Measurements from ENCODE around the gene KAT6B.
"Not testable (repeated sequence)": the region's sequence is repeated elsewhere in the genome, so short reads cannot be mapped to it uniquely, and the experiment has no call there.

KAT6B gene

GRCh38 chr10:74856940-74857339 is 30.5 kb downstream of the KAT6B start:
- in situ Hi-C loops (cut with MboI; ENCODE audit: low sequenced_read_pairs), result no loop called here

GRCh38 chr10:74857586-74857985 is 31.2 kb downstream of the KAT6B start:
- in situ Hi-C loops (cut with MboI; ENCODE audit: low sequenced_read_pairs), result no loop called here

GRCh38 chr10:74859546-74859945 is 33.1 kb downstream of the KAT6B start:
- in situ Hi-C loops (cut with MboI; ENCODE audit: low sequenced_read_pairs), result no loop called here

GRCh38 chr10:74862625-74863024 is 36.2 kb downstream of the KAT6B start:
- in situ Hi-C loops (cut with MboI; ENCODE audit: low sequenced_read_pairs), result no loop called here

GRCh38 chr10:74863551-74863950 is 37.2 kb downstream of the KAT6B start:
- in situ Hi-C loops (cut with MboI; ENCODE audit: low sequenced_read_pairs), result no loop called here

- in situ Hi-C loops (cut with MboI; ENCODE audit: low sequenced_read_pairs), result no loop called here
Measured at GRCh38 chr10:74867351-74867750, 41.0 kb downstream of the KAT6B start.

GRCh38 chr10:74868392-74868977 is 42.1 kb downstream of the KAT6B start:
- in situ Hi-C loops (cut with MboI; ENCODE audit: low sequenced_read_pairs), result no loop called here

DNA sequence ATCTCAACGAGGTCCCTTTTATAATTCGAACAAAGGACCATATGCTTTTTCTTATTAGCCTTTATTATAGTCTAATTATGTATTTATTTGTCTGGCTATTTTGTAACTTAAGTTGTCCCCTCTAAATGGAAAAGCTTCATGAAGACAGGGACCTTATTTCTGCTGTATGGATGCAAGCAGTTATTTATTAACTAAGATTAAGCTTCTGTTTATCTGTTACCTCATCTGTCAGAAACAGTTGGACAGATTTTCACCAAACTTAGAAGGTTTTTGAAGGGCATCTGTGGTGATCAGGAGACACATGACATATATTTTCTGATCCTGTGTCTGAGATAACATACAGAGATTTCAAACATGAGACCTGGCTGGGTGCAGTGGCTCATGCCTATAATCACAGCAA is 43.2 kb downstream of the KAT6B start:
- in situ Hi-C loops (cut with MboI; ENCODE audit: low sequenced_read_pairs), result no loop called here

DNA sequence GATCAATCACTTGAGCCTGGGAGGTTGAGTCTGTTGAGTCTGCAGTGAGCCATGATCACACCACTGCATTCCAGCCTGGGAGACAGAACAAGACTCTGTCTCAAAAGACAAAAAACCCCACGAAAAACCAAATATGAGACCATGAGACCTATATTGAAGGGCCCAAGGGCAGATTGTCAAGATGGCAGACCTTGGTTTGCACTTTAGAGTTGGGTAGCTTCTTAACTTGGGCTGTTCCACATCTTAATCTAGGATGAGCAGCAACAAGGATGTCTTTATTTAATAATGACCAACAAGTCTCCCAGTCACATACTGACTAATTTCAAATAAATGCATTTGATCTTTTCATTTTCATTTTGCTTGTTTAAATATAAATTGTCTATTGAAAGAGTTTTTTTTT is 43.8 kb downstream of the KAT6B start:
- in situ Hi-C loops (cut with MboI; ENCODE audit: low sequenced_read_pairs), result no loop called here

GRCh38 chr10:74871595-74872382 is 45.4 kb downstream of the KAT6B start:
- in situ Hi-C loops (cut with MboI; ENCODE audit: low sequenced_read_pairs), result no loop called here

DNA sequence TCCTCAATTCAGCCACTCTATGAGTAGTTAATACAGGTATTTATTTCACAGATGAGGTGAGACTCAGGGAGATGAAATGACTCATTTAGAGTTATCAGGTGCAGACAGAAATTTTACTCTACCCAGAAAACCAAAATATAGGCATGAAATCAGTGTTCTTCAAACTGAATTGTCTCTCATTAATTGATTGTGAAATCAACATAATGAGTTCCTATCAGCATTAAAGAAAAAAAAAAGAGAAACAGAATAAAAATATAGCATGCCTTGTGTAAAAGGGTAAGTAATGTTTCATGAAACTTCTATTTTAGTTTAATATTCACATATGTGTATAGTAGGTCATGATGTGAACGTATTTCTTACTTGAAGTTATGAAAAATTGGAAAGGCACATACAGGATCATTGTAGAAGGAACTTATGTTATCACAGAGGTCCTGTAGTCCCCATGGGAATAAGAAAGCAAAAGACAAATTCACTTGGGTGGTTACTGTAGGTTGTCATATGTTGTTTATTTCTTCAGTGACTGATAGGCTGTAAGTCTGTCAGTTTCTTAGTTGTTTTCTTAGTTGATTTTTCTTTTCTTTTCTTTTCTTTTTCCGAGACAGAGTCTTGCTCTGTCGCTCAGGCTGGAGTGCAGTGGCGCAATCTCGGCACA is 47.5 kb downstream of the KAT6B start:
- in situ Hi-C loops (cut with MboI; ENCODE audit: low sequenced_read_pairs), result no loop called here

GRCh38 chr10:74874649-74875048 is 48.2 kb downstream of the KAT6B start:
- in situ Hi-C loops (cut with MboI; ENCODE audit: low sequenced_read_pairs), result no loop called here

DNA sequence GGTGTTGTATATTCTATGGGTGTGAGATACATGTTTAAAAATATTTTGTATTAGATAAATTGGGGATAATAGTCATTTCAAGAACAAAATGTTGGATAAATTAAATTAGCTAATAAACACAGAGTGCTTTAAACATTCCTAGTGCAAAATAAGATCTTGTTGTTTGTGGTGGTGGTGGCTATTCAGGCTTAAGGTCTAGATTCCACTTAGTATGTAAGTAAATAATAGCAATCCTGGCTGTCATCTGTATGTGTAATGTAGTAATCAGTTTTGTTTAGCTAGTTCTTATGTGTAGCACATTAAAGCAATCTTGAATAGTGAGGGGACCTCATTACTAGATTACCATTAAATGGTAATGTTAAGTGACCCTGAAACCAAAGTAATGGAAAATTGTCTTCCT is 48.7 kb downstream of the KAT6B start:
- in situ Hi-C loops (cut with MboI; ENCODE audit: low sequenced_read_pairs), result no loop called here

GRCh38 chr10:74875966-74876365 is 49.6 kb downstream of the KAT6B start:
- in situ Hi-C loops (cut with MboI; ENCODE audit: low sequenced_read_pairs), result no loop called here

- in situ Hi-C loops (cut with MboI; ENCODE audit: low sequenced_read_pairs), result not testable (repeated sequence)
Measured at GRCh38 chr10:74877054-74877453, 50.7 kb downstream of the KAT6B start.

- in situ Hi-C loops (cut with MboI; ENCODE audit: low sequenced_read_pairs), result no loop called here
Measured at GRCh38 chr10:74877898-74878297, 51.5 kb downstream of the KAT6B start.

GRCh38 chr10:74880041-74880440 is 53.6 kb downstream of the KAT6B start:
- in situ Hi-C loops (cut with MboI; ENCODE audit: low sequenced_read_pairs), result no loop called here

DNA sequence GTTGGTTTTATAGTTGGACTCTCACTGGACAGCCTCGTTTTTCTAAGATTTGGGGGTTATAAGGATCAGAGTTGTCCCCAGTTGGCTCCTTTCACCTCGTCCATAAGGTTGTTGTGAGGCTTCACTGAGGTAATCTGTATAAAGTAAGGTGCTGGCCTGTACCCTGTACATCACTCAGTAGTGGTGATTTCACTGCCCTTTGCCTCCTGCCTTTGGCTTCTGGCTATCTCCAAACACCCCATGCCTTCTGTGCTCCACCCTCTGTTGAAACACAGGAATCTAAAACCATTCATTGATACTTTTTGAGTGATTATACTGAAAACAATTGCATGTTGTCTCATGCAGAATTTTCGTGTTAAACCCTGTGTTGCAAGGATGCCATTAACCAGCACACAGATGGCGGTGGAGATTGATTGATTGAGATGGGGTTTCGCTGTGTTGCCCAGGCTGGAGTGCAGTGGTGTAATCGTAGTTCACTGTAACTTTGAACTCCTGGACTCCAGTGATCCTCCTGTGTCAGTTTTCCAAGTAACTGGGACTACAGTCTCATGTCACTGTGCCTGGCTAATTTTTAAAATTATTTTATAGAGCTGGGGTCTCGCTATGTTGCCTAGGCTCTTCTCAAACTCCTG is 55.0 kb downstream of the KAT6B start:
- in situ Hi-C loops (cut with MboI; ENCODE audit: low sequenced_read_pairs), result no loop called here

GRCh38 chr10:74882427-74882826 is 56.0 kb downstream of the KAT6B start:
- in situ Hi-C loops (cut with MboI; ENCODE audit: low sequenced_read_pairs), result no loop called here

- in situ Hi-C loops (cut with MboI; ENCODE audit: low sequenced_read_pairs), result no loop called here
Measured at GRCh38 chr10:74882831-74883230, 56.4 kb downstream of the KAT6B start.

GRCh38 chr10:74883428-74883827 is 57.0 kb downstream of the KAT6B start:
- in situ Hi-C loops (cut with MboI; ENCODE audit: low sequenced_read_pairs), result no loop called here
